Activated CD4-positive, alpha-beta memory T cell treated with anti-CD3 and anti-CD28 coated beads for 36 hours (primary cell): Measurements from ENCODE around the gene SLC39A8. TPM values are rescaled to one million over a fixed set of nuclear protein-coding genes. Genes with fewer than 3 reads are reported as not detected.

Experiments used
- CTCF ChIA-PET: fragments of 350-600 bp; sonication (Branson Sonifier 250); formaldehyde crosslinking; loops from one replicate; lab custom pipeline; 2021; ENCODE audit warnings: antibody characterized with exemption, inconsistent platforms; lab: Charles Lee
- POLR2A ChIA-PET: fragments of 350-600 bp; sonication (Branson Sonifier 250); formaldehyde crosslinking; loops from one replicate; lab custom pipeline; 2021; ENCODE audit warnings: antibody characterized with exemption; lab: Charles Lee
- DNase-seq: peaks from one replicate; pipeline ENCODE4 v3.0.0-alpha.2; 2020
- H3K27ac Mint-ChIP-seq: one replicate; pipeline ENCODE4 v1.8.0; 2021; ENCODE audit warnings: mixed read lengths
- H3K27me3 Mint-ChIP-seq: one replicate; pipeline ENCODE4 v1.8.0; 2021; ENCODE audit warnings: mixed read lengths
- H3K36me3 Mint-ChIP-seq: one replicate; pipeline ENCODE4 v1.8.0; 2021; ENCODE audit warnings: mixed read lengths
- H3K4me1 Mint-ChIP-seq: one replicate; pipeline ENCODE4 v1.8.0; 2021; ENCODE audit warnings: low read depth, mixed read lengths
- H3K4me3 Mint-ChIP-seq: one replicate; pipeline ENCODE4 v1.8.0; 2021; ENCODE audit warnings: mild to moderate bottlenecking, mixed read lengths
- H3K9me3 Mint-ChIP-seq: one replicate; pipeline ENCODE4 v1.8.0; 2021; ENCODE audit warnings: mixed read lengths
- intact Hi-C: fragments of 100-400 bp; cut with micrococcal nuclease; formaldehyde crosslinking; loops from one replicate; pipeline ENCODE4 v1.15.1; 2023
- total RNA-seq, 2 experiments: library from RNA; stranded (reverse); gene quantifications; one replicate each; pipeline ENCODE4 v1.2.3, GENCODE V29; 2021

SLC39A8 gene
- total RNA-seq, 2 experiments from 2014 or later, result 64.6 to 66.9 TPM

GRCh38 chr4:102355748-102356147 is 10.5 kb upstream of the SLC39A8 start:
- DNase-seq, result no peak

GRCh38 chr4:102354671-102355454 is 9.6 kb upstream of the SLC39A8 start:
- ChIA-PET POLR2A (no interaction called here), CTCF (no interaction called here)
- Mint-ChIP-seq H3K36me3 (no peaks in the 10 kb centered on the region), H3K9me3 (no peaks in the 10 kb centered on the region), H3K4me3 (no peak overlapping the region), H3K27me3 (peaks cover 1% of the 10 kb centered on the region), H3K27ac (no peak overlapping the region), H3K4me1 (no peaks in the 10 kb centered on the region)
- no peak for DNase-seq
- intact Hi-C loops, result no loop called here

More at GRCh38 chr4:102355748-102356147, 10.5 kb upstream of the SLC39A8 start:
- Mint-ChIP-seq H3K4me1 (no peaks in the 10 kb centered on the region), H3K4me3 (no peak overlapping the region), H3K27ac (no peak overlapping the region), H3K9me3 (no peaks in the 10 kb centered on the region), H3K27me3 (no peaks in the 10 kb centered on the region), H3K36me3 (no peaks in the 10 kb centered on the region)
- intact Hi-C loops, result no loop called here
- ChIA-PET POLR2A (no interaction called here), CTCF (no interaction called here)

GRCh38 chr4:102352781-102353180 is 7.5 kb upstream of the SLC39A8 start:
- intact Hi-C loops, result no loop called here
- Mint-ChIP-seq H3K36me3 (no peaks in the 10 kb centered on the region), H3K9me3 (no peaks in the 10 kb centered on the region), H3K4me1 (no peaks in the 10 kb centered on the region), H3K27ac (no peak overlapping the region), H3K4me3 (no peak overlapping the region), H3K27me3 (peaks cover 1% of the 10 kb centered on the region)
- no peak for DNase-seq
- ChIA-PET CTCF (interaction anchor here (0.6 kb wide), 1 partner anchor 53 kb away, joined by 3 read pairs; no protein-coding TSS in a partner anchor), POLR2A (no interaction called here)

GRCh38 chr4:102350634-102351033 is 5.4 kb upstream of the SLC39A8 start:
- Mint-ChIP-seq H3K27ac (no peak overlapping the region), H3K9me3 (no peaks in the 10 kb centered on the region), H3K4me1 (peaks cover 9% of the 10 kb centered on the region), H3K27me3 (peaks cover 1% of the 10 kb centered on the region), H3K36me3 (no peaks in the 10 kb centered on the region), H3K4me3 (no peak overlapping the region)
- POLR2A ChIA-PET, result no interaction called here
- CTCF ChIA-PET, result interaction anchor here (0.9 kb wide), 1 partner anchor 275 kb away, joined by 3 read pairs; no protein-coding TSS in a partner anchor
- intact Hi-C loops, result no loop called here
- no peak for DNase-seq

GRCh38 chr4:102348701-102349100 is 3.4 kb upstream of the SLC39A8 start:
- CTCF ChIA-PET, result no interaction called here

GRCh38 chr4:102345795-102346100 is 466 bp upstream of the SLC39A8 start:
- peaks cover 37% of the 10 kb centered on the region for H3K4me1 Mint-ChIP-seq
- peaks cover 7% of the 10 kb centered on the region for H3K36me3 Mint-ChIP-seq
- ChIA-PET POLR2A (interaction anchor here (0.6 to 2.3 kb wide), 5 partner anchors 44 to 482 kb away, joined by 3 to 13 read pairs (median 6); partner anchors contain the start of genes NFKB1 and UBE2D3), CTCF (interaction anchor here (0.7 to 2.7 kb wide), 12 partner anchors 13 to 754 kb away, joined by 3 to 29 read pairs (median 4); partner anchors contain the start of gene BDH2)
- intact Hi-C loops, result loop anchor here (1.0 to 10.0 kb wide), 15 partner anchors 45 to 998 kb away; partner anchors contain the start of genes BDH2, CENPE, CISD2 and MANBA
- peaks cover 1% of the 10 kb centered on the region for H3K27me3 Mint-ChIP-seq
- peak overlapping the region; percentile 96 for H3K27ac Mint-ChIP-seq
- H3K9me3 Mint-ChIP-seq, result no peaks in the 10 kb centered on the region
- no peak for DNase-seq
- H3K4me3 Mint-ChIP-seq, result peak overlapping the region; percentile 78

More at GRCh38 chr4:102348701-102349100, 3.4 kb upstream of the SLC39A8 start:
- H3K27me3 Mint-ChIP-seq, result peaks cover 1% of the 10 kb centered on the region
- intact Hi-C loops, result loop anchor here (5.0 to 10.0 kb wide), 2 partner anchors 846 to 931 kb away; partner anchors contain the start of gene CENPE
- POLR2A ChIA-PET, result no interaction called here
- H3K36me3 Mint-ChIP-seq, result peaks cover 3% of the 10 kb centered on the region
- H3K4me1 Mint-ChIP-seq, result peaks cover 10% of the 10 kb centered on the region
- H3K4me3 Mint-ChIP-seq, result no peak overlapping the region
- DNase-seq, result no peak
- H3K27ac Mint-ChIP-seq, result no peak overlapping the region
- no peaks in the 10 kb centered on the region for H3K9me3 Mint-ChIP-seq

- Mint-ChIP-seq H3K9me3 (no peaks in the 10 kb centered on the region), H3K4me1 (peaks cover 49% of the 10 kb centered on the region), H3K36me3 (peaks cover 10% of the 10 kb centered on the region), H3K27me3 (no peaks in the 10 kb centered on the region), H3K4me3 (peak overlapping the region; percentile 78), H3K27ac (peak overlapping the region; percentile 96)
- CTCF ChIA-PET, result interaction anchor here (0.8 to 2.7 kb wide), 7 partner anchors 8 to 1306 kb away, joined by 3 to 29 read pairs (median 4); no protein-coding TSS in a partner anchor
- POLR2A ChIA-PET, result interaction anchor here (1.0 to 2.3 kb wide), 5 partner anchors 10 to 483 kb away, joined by 4 to 13 read pairs (median 6); partner anchors contain the start of genes NFKB1 and UBE2D3
- intact Hi-C loops, result loop anchor here (2.0 to 10.0 kb wide), 3 partner anchors 82 to 850 kb away; partner anchors contain the start of genes CENPE and SLC9B2
- DNase-seq, result peak; percentile 79
Measured at GRCh38 chr4:102344520-102344953, 745 bp downstream of the SLC39A8 start.

- Mint-ChIP-seq H3K27ac (peak overlapping the region; percentile 96), H3K36me3 (peaks cover 10% of the 10 kb centered on the region), H3K9me3 (no peaks in the 10 kb centered on the region), H3K27me3 (no peaks in the 10 kb centered on the region), H3K4me3 (peak overlapping the region; percentile 78), H3K4me1 (peaks cover 52% of the 10 kb centered on the region)
- POLR2A ChIA-PET, result interaction anchor here (1.8 to 2.3 kb wide), 3 partner anchors 9 to 484 kb away, joined by 5 to 13 read pairs (median 12); partner anchors contain the start of genes NFKB1 and UBE2D3
- intact Hi-C loops, result loop anchor here (2.0 to 10.0 kb wide), 3 partner anchors 81 to 851 kb away; partner anchors contain the start of genes CENPE and SLC9B2
- DNase-seq, result peak; percentile 79
- CTCF ChIA-PET, result interaction anchor here (0.9 to 2.7 kb wide), 2 partner anchors 87 to 1305 kb away, joined by 3 to 29 read pairs; no protein-coding TSS in a partner anchor
Measured at GRCh38 chr4:102343964-102344519, 1.2 kb downstream of the SLC39A8 start.

GRCh38 chr4:102342404-102343074 is 2.7 kb downstream of the SLC39A8 start:
- Mint-ChIP-seq H3K9me3 (no peaks in the 10 kb centered on the region), H3K36me3 (peaks cover 10% of the 10 kb centered on the region), H3K27me3 (no peaks in the 10 kb centered on the region), H3K4me3 (peak overlapping the region; percentile 78), H3K4me1 (peaks cover 59% of the 10 kb centered on the region), H3K27ac (no peak overlapping the region)
- no peak for DNase-seq
- intact Hi-C loops, result loop anchor here (10.0 kb wide), 1 partner anchor 852 kb away; the partner anchor contains the start of gene CENPE
- CTCF ChIA-PET, result interaction anchor here (0.7 kb wide), 1 partner anchor 641 kb away, joined by 3 read pairs; no protein-coding TSS in a partner anchor
- POLR2A ChIA-PET, result no interaction called here

GRCh38 chr4:102341201-102341600 is 4.1 kb downstream of the SLC39A8 start:
- POLR2A ChIA-PET, result no interaction called here
- Mint-ChIP-seq H3K36me3 (peaks cover 10% of the 10 kb centered on the region), H3K9me3 (no peaks in the 10 kb centered on the region), H3K4me1 (peaks cover 62% of the 10 kb centered on the region), H3K4me3 (no peak overlapping the region), H3K27ac (no peak overlapping the region), H3K27me3 (no peaks in the 10 kb centered on the region)
- intact Hi-C loops, result loop anchor here (10.0 kb wide), 1 partner anchor 854 kb away; the partner anchor contains the start of gene CENPE
- CTCF ChIA-PET, result interaction anchor here (0.9 kb wide), 1 partner anchor 279 kb away, joined by 3 read pairs; no protein-coding TSS in a partner anchor
- no peak for DNase-seq

GRCh38 chr4:102339018-102339417 is 6.3 kb downstream of the SLC39A8 start:
- H3K4me3 Mint-ChIP-seq, result no peak overlapping the region
- H3K36me3 Mint-ChIP-seq, result peaks cover 12% of the 10 kb centered on the region
- peaks cover 71% of the 10 kb centered on the region for H3K4me1 Mint-ChIP-seq
- no peaks in the 10 kb centered on the region for H3K9me3 Mint-ChIP-seq
- no peaks in the 10 kb centered on the region for H3K27me3 Mint-ChIP-seq
- DNase-seq, result no peak
- no peak overlapping the region for H3K27ac Mint-ChIP-seq
- intact Hi-C loops, result no loop called here
- ChIA-PET CTCF (interaction anchor here (0.8 kb wide), 1 partner anchor 91 kb away, joined by 4 read pairs; no protein-coding TSS in a partner anchor), POLR2A (no interaction called here)
